ENCODE data around the gene TDRD10.
"Not testable (repeated sequence)": the region's sequence is repeated elsewhere in the genome, so short reads cannot be mapped to it uniquely, and the experiment has no call there.

Gene TDRD10

GRCh38 chr1:154479764-154480421 lies 22.1 kb upstream of the TDRD10 start:
- peak; percentile 90 for DNase-seq

GRCh38 chr1:154481053-154481452 lies 21.0 kb upstream of the TDRD10 start:
- no peak for DNase-seq

- peak; percentile 8 for DNase-seq
Observed at GRCh38 chr1:154483941-154484803, 17.8 kb upstream of the TDRD10 start.

- no peak for DNase-seq
Observed at GRCh38 chr1:154485106-154485505, 16.9 kb upstream of the TDRD10 start.

GRCh38 chr1:154485910-154486496 lies 16.0 kb upstream of the TDRD10 start:
- DNase-seq: no peak

- not testable (repeated sequence) for DNase-seq
Observed at GRCh38 chr1:154486756-154487155, 15.3 kb upstream of the TDRD10 start.

GRCh38 chr1:154488922-154489321 lies 13.1 kb upstream of the TDRD10 start:
- no peak for DNase-seq

- DNase-seq: no peak
Observed at GRCh38 chr1:154489695-154490274, 12.2 kb upstream of the TDRD10 start.

- DNase-seq: no peak
Observed at GRCh38 chr1:154490317-154490716, 11.7 kb upstream of the TDRD10 start.

- DNase-seq: no peak
Observed at GRCh38 chr1:154492115-154492514, 9.9 kb upstream of the TDRD10 start.

GRCh38 chr1:154493276-154493675 lies 8.7 kb upstream of the TDRD10 start:
- DNase-seq: no peak

- DNase-seq: no peak
Observed at GRCh38 chr1:154495496-154496273, 6.3 kb upstream of the TDRD10 start.

GRCh38 chr1:154496383-154496782 lies 5.6 kb upstream of the TDRD10 start:
- no peak for DNase-seq

GRCh38 chr1:154497026-154497806 lies 4.8 kb upstream of the TDRD10 start:
- no peak for DNase-seq

- no peak for DNase-seq
Observed at GRCh38 chr1:154499446-154499845, 2.6 kb upstream of the TDRD10 start.

- DNase-seq: no peak
Observed at GRCh38 chr1:154500533-154500932, 1.5 kb upstream of the TDRD10 start.

- DNase-seq: no peak
Observed at GRCh38 chr1:154501423-154502065, 475 bp upstream of the TDRD10 start.

- no peak for DNase-seq
Observed at GRCh38 chr1:154502744-154503115, 711 bp downstream of the TDRD10 start.

GRCh38 chr1:154503898-154504297 lies 1.9 kb downstream of the TDRD10 start:
- DNase-seq: no peak

GRCh38 chr1:154512760-154513159 lies 10.7 kb downstream of the TDRD10 start:
- DNase-seq: no peak

GRCh38 chr1:154514066-154514553 lies 12.1 kb downstream of the TDRD10 start:
- no peak for DNase-seq
